ENCODE results near the gene SEPTIN8.
A peak's percentile ranks its signal among the peaks of the same experiment; 100 is the strongest.
"Not testable (repeated sequence)": the region's sequence is repeated elsewhere in the genome, so short reads cannot be mapped to it uniquely, and the experiment has no call there.

Gene SEPTIN8

GRCh38 chr5:132808448-132808847 lies 31.4 kb upstream of the SEPTIN8 start:
- H3K4me1 ChIP-seq (ENCODE audit: control insufficient read depth, insufficient read depth, low read length): peaks cover 19% of the 10 kb centered on the region
- H3K4me3 ChIP-seq (ENCODE audit: low read length): no peak overlapping the region
- H3K9ac ChIP-seq (ENCODE audit: low read length): no peak overlapping the region
- H3K27me3 ChIP-seq (ENCODE audit: control insufficient read depth, insufficient read depth, low read length): no peaks in the 10 kb centered on the region
- no peaks in the 10 kb centered on the region for H3K9me3 ChIP-seq (ENCODE audit: control insufficient read depth, low read length)
- no peaks in the 10 kb centered on the region for H3K36me3 ChIP-seq (ENCODE audit: control insufficient read depth, insufficient read depth, low read length)

GRCh38 chr5:132807163-132807838 lies 30.3 kb upstream of the SEPTIN8 start:
- Histone ChIP-seq H3K4me1 (ENCODE audit: control insufficient read depth, insufficient read depth, low read length) (peaks cover 19% of the 10 kb centered on the region), H3K27me3 (ENCODE audit: control insufficient read depth, insufficient read depth, low read length) (no peaks in the 10 kb centered on the region), H3K36me3 (ENCODE audit: control insufficient read depth, insufficient read depth, low read length) (no peaks in the 10 kb centered on the region), H3K4me3 (ENCODE audit: low read length) (peak overlapping the region; percentile 1), H3K9me3 (ENCODE audit: control insufficient read depth, low read length) (no peaks in the 10 kb centered on the region), H3K9ac (ENCODE audit: low read length) (peak overlapping the region; percentile 8)

GRCh38 chr5:132806804-132807162 lies 29.7 kb upstream of the SEPTIN8 start:
- Histone ChIP-seq H3K4me3 (ENCODE audit: low read length) (peak overlapping the region; percentile 1), H3K4me1 (ENCODE audit: control insufficient read depth, insufficient read depth, low read length) (peaks cover 19% of the 10 kb centered on the region), H3K9ac (ENCODE audit: low read length) (peak overlapping the region; percentile 8)
- H3K36me3 ChIP-seq (ENCODE audit: control insufficient read depth, insufficient read depth, low read length); H3K9me3 ChIP-seq (ENCODE audit: control insufficient read depth, low read length); H3K27me3 ChIP-seq (ENCODE audit: control insufficient read depth, insufficient read depth, low read length): not testable (repeated sequence)

DNA sequence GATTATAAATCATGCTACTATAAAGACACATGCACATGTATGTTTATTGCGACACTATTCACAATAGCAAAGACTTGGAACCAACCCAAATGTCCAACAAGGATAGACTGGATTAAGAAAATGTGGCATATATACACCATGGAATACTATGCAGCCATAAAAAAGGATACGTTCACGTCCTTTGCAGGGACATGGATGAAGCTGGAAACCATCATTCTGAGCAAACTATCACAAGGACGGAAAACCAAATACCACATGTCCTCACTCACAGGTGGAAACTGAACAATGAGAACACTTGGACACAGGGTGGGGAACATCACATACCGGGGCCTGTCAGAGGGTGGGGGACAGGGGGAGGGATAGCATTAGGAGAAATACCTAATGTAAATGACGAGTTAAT lies 28.8 kb upstream of the SEPTIN8 start:
- H3K9ac ChIP-seq (ENCODE audit: low read length); H3K27me3 ChIP-seq (ENCODE audit: control insufficient read depth, insufficient read depth, low read length); H3K4me3 ChIP-seq (ENCODE audit: low read length); H3K36me3 ChIP-seq (ENCODE audit: control insufficient read depth, insufficient read depth, low read length); H3K9me3 ChIP-seq (ENCODE audit: control insufficient read depth, low read length): not testable (repeated sequence)
- peaks cover 19% of the 10 kb centered on the region for H3K4me1 ChIP-seq (ENCODE audit: control insufficient read depth, insufficient read depth, low read length)

DNA sequence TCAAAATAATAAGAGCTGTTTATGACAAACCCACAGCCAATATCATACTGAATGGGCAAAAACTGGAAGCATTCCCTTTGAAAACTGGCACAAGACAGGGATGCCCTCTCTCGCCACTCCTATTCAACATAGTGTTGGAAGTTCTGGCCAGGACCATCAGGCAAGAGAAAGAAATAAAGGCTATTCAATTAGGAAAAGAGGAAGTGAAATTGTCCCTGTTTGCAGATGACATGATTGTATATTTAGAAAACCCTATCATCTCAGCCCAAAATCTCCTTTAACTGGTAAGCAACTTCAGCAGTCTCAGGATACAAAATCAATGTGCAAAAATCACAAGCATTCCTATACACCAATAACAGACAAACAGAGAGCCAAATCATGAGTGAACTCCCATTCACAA lies 27.2 kb upstream of the SEPTIN8 start:
- H3K27me3 ChIP-seq (ENCODE audit: control insufficient read depth, insufficient read depth, low read length); H3K9ac ChIP-seq (ENCODE audit: low read length); H3K36me3 ChIP-seq (ENCODE audit: control insufficient read depth, insufficient read depth, low read length); H3K4me3 ChIP-seq (ENCODE audit: low read length); H3K9me3 ChIP-seq (ENCODE audit: control insufficient read depth, low read length): not testable (repeated sequence)
- H3K4me1 ChIP-seq (ENCODE audit: control insufficient read depth, insufficient read depth, low read length): peaks cover 19% of the 10 kb centered on the region

DNA sequence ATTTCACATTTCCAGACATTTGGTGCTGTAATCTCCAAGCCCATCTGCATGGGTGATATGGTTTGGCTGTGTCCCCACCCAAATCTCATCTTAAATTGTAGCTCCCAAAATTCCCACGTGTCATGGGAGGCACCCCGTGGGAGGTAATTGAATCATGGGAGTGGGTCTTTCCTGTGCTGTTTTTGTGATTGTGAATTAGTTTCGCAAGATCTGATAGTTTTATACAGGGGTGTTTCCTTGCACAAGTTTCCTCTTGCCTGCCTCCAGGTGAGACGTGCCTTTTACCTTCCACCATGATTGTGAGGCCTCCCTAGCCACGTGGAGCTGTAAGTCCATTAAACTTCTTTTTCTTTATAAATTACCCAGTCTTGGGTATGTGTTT lies 25.6 kb upstream of the SEPTIN8 start:
- not testable (repeated sequence) for H3K4me1 ChIP-seq (ENCODE audit: control insufficient read depth, insufficient read depth, low read length); H3K27me3 ChIP-seq (ENCODE audit: control insufficient read depth, insufficient read depth, low read length)

DNA sequence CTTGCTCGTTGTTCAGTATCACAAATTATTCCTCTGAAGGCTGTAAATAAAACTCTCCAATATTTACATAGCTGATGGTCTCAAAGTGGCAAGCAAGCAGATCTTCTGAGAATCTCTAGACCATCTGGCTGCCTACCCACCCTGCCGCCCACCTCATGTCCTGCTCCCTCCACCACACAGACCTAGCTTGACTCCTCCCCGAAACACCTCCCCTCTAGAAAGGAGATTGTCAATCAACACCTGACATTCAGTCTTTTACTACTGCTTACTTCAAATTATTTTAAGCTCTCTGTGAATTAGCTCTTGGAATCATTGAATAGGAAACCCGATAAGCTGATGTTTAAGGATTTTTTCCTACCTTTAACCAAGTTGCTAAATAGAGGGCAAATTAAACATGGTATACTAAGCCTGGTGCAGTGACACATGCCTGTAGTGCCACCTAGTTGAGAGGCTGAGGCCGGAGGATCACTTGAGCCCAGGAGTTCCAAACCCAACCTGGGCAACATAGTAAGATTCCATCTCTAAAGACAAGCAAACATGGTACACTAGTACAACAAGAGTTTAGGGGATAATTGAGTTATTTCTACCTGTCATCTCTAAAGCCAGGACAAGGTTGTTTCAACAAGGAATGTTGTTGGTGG lies 25.1 kb upstream of the SEPTIN8 start:
- no peaks in the 10 kb centered on the region for H3K36me3 ChIP-seq (ENCODE audit: control insufficient read depth, insufficient read depth, low read length)
- H3K4me1 ChIP-seq (ENCODE audit: control insufficient read depth, insufficient read depth, low read length): peaks cover 4% of the 10 kb centered on the region
- H3K9ac ChIP-seq (ENCODE audit: low read length): no peak overlapping the region
- H3K27me3 ChIP-seq (ENCODE audit: control insufficient read depth, insufficient read depth, low read length): no peaks in the 10 kb centered on the region
- H3K4me3 ChIP-seq (ENCODE audit: low read length): no peak overlapping the region
- no peaks in the 10 kb centered on the region for H3K9me3 ChIP-seq (ENCODE audit: control insufficient read depth, low read length)

More for the DNA sequence above, 25.6 kb upstream of the SEPTIN8 start:
- H3K36me3 ChIP-seq (ENCODE audit: control insufficient read depth, insufficient read depth, low read length); H3K9ac ChIP-seq (ENCODE audit: low read length); H3K9me3 ChIP-seq (ENCODE audit: control insufficient read depth, low read length); H3K4me3 ChIP-seq (ENCODE audit: low read length): not testable (repeated sequence)

- no peak overlapping the region for H3K9ac ChIP-seq (ENCODE audit: low read length)
- no peaks in the 10 kb centered on the region for H3K4me1 ChIP-seq (ENCODE audit: control insufficient read depth, insufficient read depth, low read length)
- H3K4me3 ChIP-seq (ENCODE audit: low read length): no peak overlapping the region
- no peaks in the 10 kb centered on the region for H3K9me3 ChIP-seq (ENCODE audit: control insufficient read depth, low read length)
- no peaks in the 10 kb centered on the region for H3K36me3 ChIP-seq (ENCODE audit: control insufficient read depth, insufficient read depth, low read length)
- no peaks in the 10 kb centered on the region for H3K27me3 ChIP-seq (ENCODE audit: control insufficient read depth, insufficient read depth, low read length)
Observed at GRCh38 chr5:132800545-132800944, 23.5 kb upstream of the SEPTIN8 start.

GRCh38 chr5:132799392-132799791 lies 22.4 kb upstream of the SEPTIN8 start:
- Histone ChIP-seq H3K9ac (ENCODE audit: low read length) (no peak overlapping the region), H3K9me3 (ENCODE audit: control insufficient read depth, low read length) (no peaks in the 10 kb centered on the region), H3K36me3 (ENCODE audit: control insufficient read depth, insufficient read depth, low read length) (no peaks in the 10 kb centered on the region)

DNA sequence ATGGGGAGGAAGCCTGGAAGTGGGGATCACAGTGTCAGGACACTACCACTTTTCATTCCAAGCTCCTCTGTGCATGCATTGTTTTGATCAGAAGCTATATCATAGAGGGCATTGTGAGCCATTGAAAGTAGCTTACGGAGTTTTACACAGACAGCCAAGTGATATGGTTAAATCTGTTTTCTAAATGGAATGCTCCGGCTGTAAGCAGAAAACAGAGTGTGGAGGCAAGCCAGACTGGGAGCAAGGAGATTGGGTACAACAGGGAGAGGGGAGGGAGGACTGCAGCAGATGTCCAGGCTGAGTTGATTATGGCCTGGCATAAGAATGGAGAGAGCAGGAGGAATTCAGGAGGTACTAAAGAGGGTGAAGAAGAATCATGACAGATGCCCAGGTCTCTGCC lies 20.6 kb upstream of the SEPTIN8 start:
- no peak overlapping the region for H3K9ac ChIP-seq (ENCODE audit: low read length)
- H3K36me3 ChIP-seq (ENCODE audit: control insufficient read depth, insufficient read depth, low read length): no peaks in the 10 kb centered on the region
- H3K4me3 ChIP-seq (ENCODE audit: low read length): no peak overlapping the region
- no peaks in the 10 kb centered on the region for H3K27me3 ChIP-seq (ENCODE audit: control insufficient read depth, insufficient read depth, low read length)
- no peaks in the 10 kb centered on the region for H3K4me1 ChIP-seq (ENCODE audit: control insufficient read depth, insufficient read depth, low read length)
- H3K9me3 ChIP-seq (ENCODE audit: control insufficient read depth, low read length): no peaks in the 10 kb centered on the region

More at GRCh38 chr5:132799392-132799791, 22.4 kb upstream of the SEPTIN8 start:
- H3K4me1 ChIP-seq (ENCODE audit: control insufficient read depth, insufficient read depth, low read length): no peaks in the 10 kb centered on the region
- no peak overlapping the region for H3K4me3 ChIP-seq (ENCODE audit: low read length)
- H3K27me3 ChIP-seq (ENCODE audit: control insufficient read depth, insufficient read depth, low read length): no peaks in the 10 kb centered on the region

DNA sequence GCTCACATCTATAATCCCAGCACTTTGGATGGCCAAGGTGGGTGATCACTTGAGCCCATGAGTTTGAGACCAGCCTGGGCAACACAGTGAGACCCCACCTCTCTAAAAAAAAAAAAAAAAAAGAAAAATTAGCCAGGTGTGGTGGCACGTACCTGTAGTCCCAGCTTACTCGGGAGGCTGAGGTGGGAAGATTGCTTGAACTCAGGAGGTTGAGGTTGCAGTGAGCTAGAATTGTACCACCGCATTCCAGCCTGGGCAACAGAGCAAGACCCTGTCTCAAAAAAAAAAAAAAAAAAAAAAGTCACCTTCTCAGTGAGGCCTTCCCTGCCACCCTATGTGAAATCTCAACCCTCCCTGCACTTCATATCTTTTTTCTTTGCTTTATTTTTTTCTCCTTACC lies 14.0 kb upstream of the SEPTIN8 start:
- Histone ChIP-seq H3K4me1 (ENCODE audit: control insufficient read depth, insufficient read depth, low read length) (no peaks in the 10 kb centered on the region), H3K4me3 (ENCODE audit: low read length) (no peak overlapping the region)

DNA sequence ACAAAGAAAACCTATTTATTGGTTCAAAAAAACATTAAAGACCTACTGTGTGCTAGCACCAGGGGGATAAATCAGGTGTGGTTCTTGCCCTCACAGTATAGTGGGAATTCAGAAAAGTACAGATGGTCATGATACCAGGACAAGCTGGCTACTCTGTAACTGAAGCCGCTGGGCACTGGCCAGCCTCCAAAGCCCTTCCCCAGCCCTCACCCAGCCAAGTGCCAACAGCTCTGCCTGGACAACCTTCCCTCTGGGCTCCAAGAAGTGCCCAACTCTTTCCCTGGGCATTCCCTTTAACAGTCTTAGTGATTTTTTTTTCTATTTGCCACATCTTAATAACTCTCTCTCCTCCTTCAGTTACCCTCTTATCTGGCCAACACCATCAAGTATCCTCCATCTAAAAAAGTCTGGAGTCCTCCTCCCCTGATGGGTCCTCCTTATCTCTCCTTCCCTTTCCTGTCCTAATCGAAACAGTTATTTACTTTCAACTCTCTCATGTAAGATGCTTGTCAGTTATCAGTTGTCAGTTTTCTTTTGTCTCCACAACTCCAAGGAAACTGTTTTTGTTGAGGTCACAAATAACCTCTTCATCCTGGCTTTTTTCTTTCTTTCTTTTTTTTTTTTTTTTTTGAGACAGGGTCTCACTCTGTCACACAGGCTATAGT lies 13.3 kb upstream of the SEPTIN8 start:
- Histone ChIP-seq H3K9me3 (ENCODE audit: control insufficient read depth, low read length) (no peaks in the 10 kb centered on the region), H3K4me3 (ENCODE audit: low read length) (no peak overlapping the region), H3K36me3 (ENCODE audit: control insufficient read depth, insufficient read depth, low read length) (no peaks in the 10 kb centered on the region), H3K27me3 (ENCODE audit: control insufficient read depth, insufficient read depth, low read length) (peaks cover 3% of the 10 kb centered on the region), H3K9ac (ENCODE audit: low read length) (no peak overlapping the region), H3K4me1 (ENCODE audit: control insufficient read depth, insufficient read depth, low read length) (no peaks in the 10 kb centered on the region)

More for the DNA sequence above, 14.0 kb upstream of the SEPTIN8 start:
- Histone ChIP-seq H3K9ac (ENCODE audit: low read length) (no peak overlapping the region), H3K36me3 (ENCODE audit: control insufficient read depth, insufficient read depth, low read length) (no peaks in the 10 kb centered on the region), H3K27me3 (ENCODE audit: control insufficient read depth, insufficient read depth, low read length) (no peaks in the 10 kb centered on the region), H3K9me3 (ENCODE audit: control insufficient read depth, low read length) (no peaks in the 10 kb centered on the region)

Data from mucosa of stomach (tissue), 1 donor.